Suprapubic skin (tissue), 4 donors: ENCODE results near the gene ELMO1.

ENCODE experiments used
- CTCF ChIP-seq, 2 donors: fragments of 200-600 bp in 1 of 2; fragments of 450-650 bp in 1 of 2; sonication (generic) in 1 of 2; IDR thresholded peaks; one replicate each; pipeline ENCODE4 v1.5.1; 2016 to 2019; ENCODE audit warnings: antibody characterized with exemption in 2 of 2, mild to moderate bottlenecking in 1 of 2, moderate library complexity in 1 of 2
- EP300 ChIP-seq: sonication (generic); formaldehyde crosslinking; IDR thresholded peaks from one replicate; pipeline ENCODE4 v1.6.1; 2017; ENCODE audit warnings: antibody characterized with exemption
- POLR2A ChIP-seq, 2 donors: fragments of 450-650 bp; IDR thresholded peaks; one replicate each; pipeline ENCODE4 v1.6.1; 2017; ENCODE audit warnings: antibody characterized with exemption in 2 of 2, mild to moderate bottlenecking in 2 of 2, moderate library complexity in 2 of 2
- POLR2AphosphoS5 ChIP-seq, 3 donors: sonication (generic); formaldehyde crosslinking; IDR thresholded peaks; one replicate each; pipeline ENCODE4 v1.6.1; 2017; ENCODE audit warnings: antibody characterized with exemption in 3 of 3

DNA sequence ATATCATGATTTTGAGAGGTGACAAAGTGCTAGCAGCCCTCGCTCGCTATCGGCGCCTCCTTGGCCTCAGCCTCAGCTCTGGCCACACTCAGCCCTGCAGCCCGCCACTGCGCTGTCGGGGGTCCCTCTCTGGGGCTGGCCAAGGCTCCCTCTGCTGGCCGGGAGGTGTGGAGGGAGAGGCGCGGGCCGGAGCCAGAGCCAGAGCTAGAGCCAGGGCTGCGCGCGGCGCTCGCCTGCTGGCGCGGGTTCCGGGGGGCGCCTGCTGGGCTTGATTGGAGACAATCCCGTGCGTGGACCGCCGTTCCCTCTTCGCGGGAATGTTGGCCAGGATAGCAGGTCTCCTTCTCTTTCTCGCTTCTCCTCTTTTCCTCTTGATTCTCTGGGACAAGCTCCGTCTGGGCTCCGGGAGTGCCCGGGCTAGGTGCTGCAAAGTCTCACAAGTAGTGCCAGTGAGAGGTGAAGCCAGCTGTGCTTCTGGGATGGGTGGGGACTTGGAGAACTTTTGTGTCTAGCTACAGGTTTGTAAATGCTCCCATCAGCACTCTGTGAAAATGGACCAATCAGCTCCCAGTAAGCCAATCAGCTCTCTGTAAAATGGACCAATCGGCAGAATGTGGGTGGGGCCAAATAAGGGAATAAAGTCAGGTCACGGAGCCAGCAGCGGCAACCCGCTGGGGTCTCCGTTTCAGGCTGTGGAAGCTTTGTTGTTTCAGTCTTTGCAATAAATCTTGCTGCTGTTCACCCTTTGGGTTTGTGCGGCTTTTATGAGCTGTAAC is 43.4 kb upstream of the ELMO1 start:
- TF ChIP-seq CTCF (IDR thresholded peaks at IDR 0.05) (no peak), EP300 (no peak), POLR2A (IDR thresholded peaks at IDR 0.05) (no peak), POLR2AphosphoS5 (IDR thresholded peaks at IDR 0.05) (no peak)
